K562 (cell line): ENCODE data around the gene VMP1. TPM values are rescaled to one million over a fixed set of nuclear protein-coding genes. Genes with fewer than 3 reads are reported as not detected.

ENCODE experiments used
- AFF4 ChIP-seq: sonication (generic); formaldehyde crosslinking; IDR thresholded peaks from 2 replicates; pipeline ENCODE4 v1.8.0; 2023; ENCODE audit warnings: mild to moderate bottlenecking, missing genetic modification reagents
- FOXP1 ChIP-seq: sonication (generic); formaldehyde crosslinking; IDR thresholded peaks from 2 replicates; pipeline ENCODE4 v1.8.0; 2022; ENCODE audit warnings: mild to moderate bottlenecking, missing genetic modification reagents
- SIN3A ChIP-seq, 2 experiments: fragments of 150-350 bp in 1 of 2; IDR thresholded peaks; 2 replicates each; pipeline ENCODE4 v1.6.1; 2011 to 2016; ENCODE audit warnings: borderline replicate concordance in 2 of 2, low read depth in 2 of 2, low read length in 2 of 2, mild to moderate bottlenecking in 2 of 2, moderate library complexity in 2 of 2; ENCODE audit not compliant: control insufficient read depth in 1 of 2
- polyA plus RNA-seq, 8 experiments: library from polyadenylated mRNA; depleted of rRNA in 4 of 8; stranded (reverse) in 5 of 8; unstranded in 3 of 8; fragments of >200 nt; fragmentation: Nextera tagmentation in 2 of 8; fragmentation: Illumina TruSeq in 1 of 8; extraction: Ambion mirVana in 2 of 8; extraction: Trizol in 1 of 8; gene quantifications; 2 replicates each; pipeline versions ENCODE4 v1.2.1 to v1.2.3, GENCODE V29; 2011 to 2014; ENCODE audit warnings: inconsistent platforms in 1 of 8, missing spikeins in 1 of 8
- total RNA-seq, 7 experiments: library from RNA; depleted of rRNA in 6 of 7; stranded (reverse); fragments of >200 nt in 6 of 7; fragmentation: Illumina TruSeq in 2 of 7; extraction: Trizol in 2 of 7; gene quantifications; 2 replicates each; pipeline versions ENCODE4 v1.2.1 to v1.2.3, GENCODE V29; 2011 to 2021; ENCODE audit warnings: low replicate concordance in 1 of 7
- TF ChIP-seq, protein P1 (sequence below): fragments of 250-450 bp; sonication (Bioruptor Pico); IDR thresholded peaks from 2 replicates; pipeline ENCODE4 v1.5.0; 2021; ENCODE audit warnings: mild to moderate bottlenecking, moderate library complexity
- TF ChIP-seq, protein P2 (sequence below): fragments of 450-650 bp; IDR thresholded peaks from 2 replicates; pipeline ENCODE4 v1.6.1; 2017; ENCODE audit warnings: antibody characterized with exemption, mild to moderate bottlenecking
- TF ChIP-seq, protein P3 (sequence below): fragments of 450-650 bp; IDR thresholded peaks from 2 replicates; pipeline ENCODE4 v1.7.1; 2018; ENCODE audit warnings: mild to moderate bottlenecking, low read depth; ENCODE audit not compliant: partially characterized antibody
- TF ChIP-seq, protein P4 (sequence below): conservative IDR thresholded peaks from 2 replicates; pipeline ENCODE4 v1.6.1; 2011; ENCODE audit warnings: low read depth, mild to moderate bottlenecking, low read length; ENCODE audit not compliant: control insufficient read depth

VMP1 gene
- total and polyA plus RNA-seq, 9 of the 15 experiments (the other 6 are each of a cell fraction or from before 2014, with no cell fraction given): 123 to 304 (median 151) TPM

DNA sequence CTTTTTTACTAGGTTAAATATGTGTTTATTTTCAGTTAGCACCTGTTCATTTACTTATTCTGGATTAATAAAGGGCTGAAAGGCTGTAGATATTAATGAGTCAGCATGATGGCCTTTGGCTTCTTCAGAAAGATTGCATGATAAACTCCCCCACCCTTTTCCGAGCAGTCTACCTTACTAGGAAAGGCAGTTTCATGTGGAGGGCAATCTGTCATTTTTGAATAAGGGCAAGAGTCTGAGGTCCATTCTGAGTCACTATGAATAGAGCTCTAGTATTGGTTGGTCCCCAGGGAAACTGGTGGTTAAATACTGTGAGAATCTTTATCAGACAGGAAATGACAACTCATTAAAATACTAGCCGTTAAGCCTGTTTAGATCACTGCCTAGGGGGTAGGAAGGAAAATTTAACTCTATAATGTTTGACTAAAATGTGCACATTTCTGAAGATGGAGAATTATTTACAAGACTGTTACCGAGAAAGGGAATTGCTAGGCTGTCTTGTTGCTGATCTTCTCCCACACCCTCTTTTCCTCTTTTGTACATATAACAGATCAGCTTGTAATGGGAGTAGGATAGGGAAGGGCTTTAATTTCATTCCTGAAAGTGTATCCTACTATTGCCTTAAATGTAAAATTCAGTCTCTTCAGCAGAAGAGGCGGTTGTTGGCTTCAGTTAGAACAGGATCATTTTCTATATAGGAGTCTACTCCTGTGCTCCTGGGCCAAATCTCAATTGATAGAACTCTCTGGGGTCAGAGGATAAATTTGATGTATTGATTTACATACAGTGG lies 122.0 kb downstream of the VMP1 start (continued):
- TF ChIP-seq AFF4 (CRISPR knock-in tag) (no peak), FOXP1 (CRISPR knock-in tag) (no peak), SIN3A (IDR thresholded peaks at IDR 0.05; ENCODE audit: borderline replicate concordance in 2 of 2, control insufficient read depth in 1 of 2, low read depth in 2 of 2, low read length in 2 of 2) (no peak)
- TF ChIP-seq, protein P1, sequence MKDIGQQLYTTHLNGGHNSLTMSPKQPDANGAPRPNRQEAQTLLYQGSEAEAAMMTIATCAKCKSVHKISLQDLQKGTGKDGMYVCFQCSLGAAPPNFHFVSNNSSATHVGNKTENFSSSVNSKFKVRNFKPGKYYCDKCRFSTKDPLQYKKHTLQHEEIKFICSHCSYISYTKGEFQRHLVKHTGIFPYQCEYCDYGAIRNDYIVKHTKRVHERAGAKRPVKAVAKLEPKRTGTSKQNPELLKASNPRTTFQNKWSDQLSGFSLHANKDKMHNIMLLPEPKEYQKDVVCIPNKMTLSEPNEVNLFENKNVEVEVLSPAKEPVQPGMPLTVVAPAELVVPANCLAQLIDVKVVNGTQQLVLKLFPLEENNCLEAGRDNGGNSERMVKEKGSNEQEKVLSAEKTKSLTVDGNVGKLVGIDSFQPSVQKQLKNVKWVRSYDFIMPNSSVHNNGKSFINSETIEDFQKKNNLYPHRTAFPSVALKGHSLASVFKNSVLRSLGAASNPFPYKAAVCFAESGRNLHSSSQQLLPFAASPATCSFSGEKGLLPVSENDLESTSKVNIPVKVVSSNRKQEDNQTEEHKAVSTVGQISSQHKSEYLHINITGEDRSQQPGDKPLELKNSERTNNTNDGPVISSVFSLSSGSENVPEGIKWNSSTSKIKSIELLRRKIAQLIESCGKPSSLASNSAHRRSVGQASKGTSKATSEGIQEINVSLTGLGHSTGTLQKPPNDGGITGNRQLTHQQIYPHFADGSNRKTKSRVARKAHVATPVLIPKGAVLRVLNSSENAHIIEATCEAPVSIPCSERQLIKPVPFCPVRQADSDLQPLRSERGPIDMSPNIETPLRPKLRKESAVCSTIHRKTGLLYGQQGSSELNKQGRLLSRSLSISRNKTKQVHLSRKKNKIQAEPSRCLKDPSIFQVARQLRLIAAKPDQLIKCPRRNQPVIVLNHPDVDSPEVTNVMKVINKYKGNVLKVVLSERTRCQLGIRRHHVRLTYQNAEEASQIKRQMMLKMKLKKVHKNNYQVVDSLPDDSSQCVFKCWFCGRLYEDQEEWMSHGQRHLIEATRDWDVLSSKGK (CRISPR knock-in tag): no peak
- TF ChIP-seq, protein P2, sequence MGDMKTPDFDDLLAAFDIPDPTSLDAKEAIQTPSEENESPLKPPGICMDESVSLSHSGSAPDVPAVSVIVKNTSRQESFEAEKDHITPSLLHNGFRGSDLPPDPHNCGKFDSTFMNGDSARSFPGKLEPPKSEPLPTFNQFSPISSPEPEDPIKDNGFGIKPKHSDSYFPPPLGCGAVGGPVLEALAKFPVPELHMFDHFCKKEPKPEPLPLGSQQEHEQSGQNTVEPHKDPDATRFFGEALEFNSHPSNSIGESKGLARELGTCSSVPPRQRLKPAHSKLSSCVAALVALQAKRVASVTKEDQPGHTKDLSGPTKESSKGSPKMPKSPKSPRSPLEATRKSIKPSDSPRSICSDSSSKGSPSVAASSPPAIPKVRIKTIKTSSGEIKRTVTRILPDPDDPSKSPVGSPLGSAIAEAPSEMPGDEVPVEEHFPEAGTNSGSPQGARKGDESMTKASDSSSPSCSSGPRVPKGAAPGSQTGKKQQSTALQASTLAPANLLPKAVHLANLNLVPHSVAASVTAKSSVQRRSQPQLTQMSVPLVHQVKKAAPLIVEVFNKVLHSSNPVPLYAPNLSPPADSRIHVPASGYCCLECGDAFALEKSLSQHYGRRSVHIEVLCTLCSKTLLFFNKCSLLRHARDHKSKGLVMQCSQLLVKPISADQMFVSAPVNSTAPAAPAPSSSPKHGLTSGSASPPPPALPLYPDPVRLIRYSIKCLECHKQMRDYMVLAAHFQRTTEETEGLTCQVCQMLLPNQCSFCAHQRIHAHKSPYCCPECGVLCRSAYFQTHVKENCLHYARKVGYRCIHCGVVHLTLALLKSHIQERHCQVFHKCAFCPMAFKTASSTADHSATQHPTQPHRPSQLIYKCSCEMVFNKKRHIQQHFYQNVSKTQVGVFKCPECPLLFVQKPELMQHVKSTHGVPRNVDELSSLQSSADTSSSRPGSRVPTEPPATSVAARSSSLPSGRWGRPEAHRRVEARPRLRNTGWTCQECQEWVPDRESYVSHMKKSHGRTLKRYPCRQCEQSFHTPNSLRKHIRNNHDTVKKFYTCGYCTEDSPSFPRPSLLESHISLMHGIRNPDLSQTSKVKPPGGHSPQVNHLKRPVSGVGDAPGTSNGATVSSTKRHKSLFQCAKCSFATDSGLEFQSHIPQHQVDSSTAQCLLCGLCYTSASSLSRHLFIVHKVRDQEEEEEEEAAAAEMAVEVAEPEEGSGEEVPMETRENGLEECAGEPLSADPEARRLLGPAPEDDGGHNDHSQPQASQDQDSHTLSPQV: peak; percentile 50; the same call in 1 of the 2 replicates
- TF ChIP-seq, protein P3, sequence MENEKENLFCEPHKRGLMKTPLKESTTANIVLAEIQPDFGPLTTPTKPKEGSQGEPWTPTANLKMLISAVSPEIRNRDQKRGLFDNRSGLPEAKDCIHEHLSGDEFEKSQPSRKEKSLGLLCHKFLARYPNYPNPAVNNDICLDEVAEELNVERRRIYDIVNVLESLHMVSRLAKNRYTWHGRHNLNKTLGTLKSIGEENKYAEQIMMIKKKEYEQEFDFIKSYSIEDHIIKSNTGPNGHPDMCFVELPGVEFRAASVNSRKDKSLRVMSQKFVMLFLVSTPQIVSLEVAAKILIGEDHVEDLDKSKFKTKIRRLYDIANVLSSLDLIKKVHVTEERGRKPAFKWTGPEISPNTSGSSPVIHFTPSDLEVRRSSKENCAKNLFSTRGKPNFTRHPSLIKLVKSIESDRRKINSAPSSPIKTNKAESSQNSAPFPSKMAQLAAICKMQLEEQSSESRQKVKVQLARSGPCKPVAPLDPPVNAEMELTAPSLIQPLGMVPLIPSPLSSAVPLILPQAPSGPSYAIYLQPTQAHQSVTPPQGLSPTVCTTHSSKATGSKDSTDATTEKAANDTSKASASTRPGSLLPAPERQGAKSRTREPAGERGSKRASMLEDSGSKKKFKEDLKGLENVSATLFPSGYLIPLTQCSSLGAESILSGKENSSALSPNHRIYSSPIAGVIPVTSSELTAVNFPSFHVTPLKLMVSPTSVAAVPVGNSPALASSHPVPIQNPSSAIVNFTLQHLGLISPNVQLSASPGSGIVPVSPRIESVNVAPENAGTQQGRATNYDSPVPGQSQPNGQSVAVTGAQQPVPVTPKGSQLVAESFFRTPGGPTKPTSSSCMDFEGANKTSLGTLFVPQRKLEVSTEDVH: no peak
- TF ChIP-seq, protein P4, sequence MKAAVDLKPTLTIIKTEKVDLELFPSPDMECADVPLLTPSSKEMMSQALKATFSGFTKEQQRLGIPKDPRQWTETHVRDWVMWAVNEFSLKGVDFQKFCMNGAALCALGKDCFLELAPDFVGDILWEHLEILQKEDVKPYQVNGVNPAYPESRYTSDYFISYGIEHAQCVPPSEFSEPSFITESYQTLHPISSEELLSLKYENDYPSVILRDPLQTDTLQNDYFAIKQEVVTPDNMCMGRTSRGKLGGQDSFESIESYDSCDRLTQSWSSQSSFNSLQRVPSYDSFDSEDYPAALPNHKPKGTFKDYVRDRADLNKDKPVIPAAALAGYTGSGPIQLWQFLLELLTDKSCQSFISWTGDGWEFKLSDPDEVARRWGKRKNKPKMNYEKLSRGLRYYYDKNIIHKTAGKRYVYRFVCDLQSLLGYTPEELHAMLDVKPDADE: no peak
